ENCODE data around the gene PSMF1.
"Not testable (repeated sequence)": the region's sequence is repeated elsewhere in the genome, so short reads cannot be mapped to it uniquely, and the experiment has no call there.

Gene PSMF1

DNA sequence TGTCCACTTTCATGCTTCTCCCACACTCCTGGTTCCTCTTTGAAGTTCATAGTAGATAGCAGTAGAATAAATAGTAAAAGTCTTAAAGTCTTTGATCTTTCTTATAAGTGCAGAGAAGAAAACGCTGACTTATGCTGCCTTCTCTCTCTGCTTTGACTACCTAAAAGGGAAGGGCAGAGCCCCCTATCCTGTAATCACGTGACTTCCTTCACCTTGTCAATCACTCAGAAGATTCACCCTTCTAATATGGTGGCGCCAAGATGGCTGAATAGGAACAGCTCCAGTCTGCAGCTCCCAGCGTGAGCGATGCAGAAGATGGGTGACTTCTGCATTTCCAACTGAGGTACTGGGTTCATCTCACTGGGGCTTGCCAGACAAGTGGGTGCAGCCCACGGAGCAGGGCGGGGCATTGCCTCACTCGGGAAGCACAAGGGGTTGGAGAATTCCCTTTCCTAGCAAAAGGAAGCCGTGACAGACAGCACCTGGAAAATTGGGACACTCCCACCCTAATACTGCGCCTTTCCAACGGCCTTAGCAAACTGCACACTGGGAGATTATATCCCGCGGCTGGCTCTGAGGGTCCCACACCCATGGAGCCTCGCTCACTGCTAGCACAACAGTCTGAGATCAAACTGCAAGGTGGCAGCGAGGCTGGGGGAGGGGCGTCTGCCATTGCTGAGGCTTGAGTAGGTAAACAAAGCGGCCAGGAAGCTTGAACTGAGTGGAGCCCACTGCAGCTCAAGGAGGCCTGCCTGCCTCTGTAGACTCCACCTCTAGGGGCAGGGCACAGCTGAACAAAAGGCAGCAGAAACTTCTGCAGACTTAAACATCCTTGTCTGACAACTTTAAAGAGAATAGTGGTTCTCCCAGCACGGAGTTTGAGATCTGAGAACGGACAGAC lies 98.4 kb downstream of the PSMF1 start:
- not testable (repeated sequence) for DNase-seq

Measured in effector CD4-positive, alpha-beta T cell (primary cell).